Raji (cell line): ENCODE measurements around the gene ADAMTS2.

Experiments
- POLR2A ChIP-seq: IDR thresholded peaks from 2 replicates; pipeline ENCODE4 v1.6.1; 2011; ENCODE audit warnings: low read depth, low read length, control low read depth; ENCODE audit not compliant: insufficient read depth

The ADAMTS2 gene

DNA sequence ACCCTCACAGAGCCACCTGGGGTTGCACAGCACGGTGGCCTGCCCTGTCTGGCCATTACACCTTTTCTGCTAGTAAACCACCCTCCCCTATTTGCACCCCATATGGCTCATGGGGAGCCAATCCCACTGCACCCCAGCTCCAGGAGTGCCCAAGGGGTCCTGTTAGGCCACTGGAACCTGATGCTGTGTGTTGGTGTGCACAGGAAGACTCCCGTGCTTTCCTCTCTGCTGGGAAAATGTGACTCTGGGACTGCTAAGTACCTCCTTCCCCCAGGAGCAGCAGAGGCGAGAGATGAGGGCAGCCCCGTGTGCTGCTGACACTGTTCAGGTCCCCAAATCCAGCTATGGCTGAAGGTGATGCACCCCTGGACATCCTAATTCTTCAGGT is 126.3 kb downstream of the ADAMTS2 start:
- TF ChIP-seq POLR2A: no peak

DNA sequence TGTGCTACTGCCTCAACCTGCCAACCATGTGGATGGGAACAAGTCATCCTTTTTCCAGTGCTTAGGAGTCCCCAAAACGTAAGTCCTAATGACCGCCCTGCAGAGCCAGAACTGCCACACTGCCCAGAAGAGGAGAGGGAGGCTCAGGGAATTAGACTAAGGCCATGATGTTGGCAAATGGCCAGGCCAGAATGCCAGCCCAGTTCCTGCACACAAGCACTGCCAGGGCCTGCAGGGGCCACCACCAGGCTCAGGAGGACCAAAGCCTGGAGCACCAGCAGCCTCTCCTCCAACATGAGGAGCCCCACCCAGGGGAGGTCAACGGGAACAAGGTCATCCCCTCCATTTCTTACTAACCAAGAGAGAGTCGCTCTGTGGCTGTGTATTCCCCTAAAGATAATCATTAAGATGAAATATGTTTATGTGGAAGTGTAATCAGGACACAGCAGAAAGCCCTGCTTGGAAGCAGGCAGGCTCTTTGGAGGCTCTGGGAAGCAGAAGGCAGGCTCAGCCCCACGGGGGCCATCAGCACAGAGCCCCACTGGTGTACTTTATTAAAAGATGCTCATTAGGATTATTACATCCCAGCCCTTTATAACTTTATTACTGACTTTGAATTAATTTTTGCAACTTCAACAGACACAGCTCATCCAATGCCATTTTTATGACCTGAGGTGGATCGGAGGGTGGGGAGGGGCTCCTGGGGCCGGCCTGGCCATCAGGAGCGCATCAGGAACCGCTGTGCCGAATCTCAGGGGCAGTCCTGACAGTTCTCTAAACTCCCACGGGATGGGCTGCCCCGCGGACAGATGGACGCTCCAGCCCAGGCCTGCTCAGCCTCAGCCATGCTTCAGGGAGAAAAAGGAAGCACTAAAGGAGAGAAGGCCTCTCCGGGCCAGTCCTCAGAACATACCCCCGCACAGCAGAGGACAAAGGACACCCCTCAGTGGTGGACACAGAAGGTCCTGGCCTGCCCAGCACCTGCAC is 127.0 kb downstream of the ADAMTS2 start:
- no peak for TF ChIP-seq POLR2A

DNA sequence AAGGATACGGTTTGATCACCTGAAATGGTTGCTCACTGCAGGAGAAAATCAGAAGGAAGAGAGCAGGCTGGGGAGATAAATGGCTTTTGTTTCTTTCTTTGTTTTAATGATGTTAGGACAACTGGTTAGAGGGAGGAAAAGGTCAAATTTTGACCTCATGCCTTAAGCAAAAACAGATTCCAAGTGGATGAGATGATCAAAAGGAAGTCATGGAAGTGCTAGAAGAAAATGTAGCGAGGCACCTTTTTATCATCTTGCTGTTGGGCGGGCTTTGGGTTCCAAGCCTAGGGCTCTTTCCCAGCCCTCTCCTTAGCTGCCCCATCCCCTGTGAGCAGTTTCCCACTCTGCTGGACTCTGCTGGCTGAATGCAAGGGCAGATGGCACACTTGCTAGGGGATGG is 127.9 kb downstream of the ADAMTS2 start:
- TF ChIP-seq POLR2A: no peak

DNA sequence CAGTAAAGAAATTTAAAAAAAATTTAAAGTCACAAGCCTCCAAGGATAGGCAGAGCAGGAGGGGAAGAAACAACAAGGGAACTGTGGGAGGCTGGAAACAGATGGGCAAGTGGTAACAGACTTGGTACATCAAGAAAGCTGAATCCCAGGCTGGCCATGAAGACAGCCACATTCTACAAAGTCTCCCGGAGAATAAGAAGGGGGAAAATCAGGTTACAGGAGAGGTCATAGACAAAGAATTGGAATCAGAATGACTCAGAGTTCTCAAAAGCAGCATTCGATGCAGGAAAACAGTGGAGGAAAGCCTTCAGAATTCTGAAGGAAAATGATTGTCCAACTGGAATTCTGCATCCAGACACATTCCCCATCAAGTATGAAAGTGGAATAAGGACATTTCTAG is 129.7 kb downstream of the ADAMTS2 start:
- no peak for TF ChIP-seq POLR2A

DNA sequence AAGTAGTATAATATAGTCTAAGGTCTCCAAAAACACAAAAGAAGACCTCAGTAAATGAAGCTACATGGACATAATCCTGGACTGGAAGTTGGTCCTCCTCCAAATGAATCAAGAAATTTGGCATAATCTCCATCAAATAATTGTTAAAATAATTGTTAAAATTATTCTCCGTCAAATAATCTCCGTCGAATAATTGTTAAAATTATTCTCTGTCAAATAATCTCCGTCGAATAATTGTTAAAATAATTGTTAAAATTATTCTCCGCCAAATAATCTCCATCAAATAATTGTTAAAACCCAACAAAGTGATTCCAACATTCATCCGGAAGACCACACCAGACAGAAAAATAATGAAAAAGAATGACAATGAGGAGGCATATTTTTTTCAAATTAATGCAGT is 130.6 kb downstream of the ADAMTS2 start:
- TF ChIP-seq POLR2A: no peak

DNA sequence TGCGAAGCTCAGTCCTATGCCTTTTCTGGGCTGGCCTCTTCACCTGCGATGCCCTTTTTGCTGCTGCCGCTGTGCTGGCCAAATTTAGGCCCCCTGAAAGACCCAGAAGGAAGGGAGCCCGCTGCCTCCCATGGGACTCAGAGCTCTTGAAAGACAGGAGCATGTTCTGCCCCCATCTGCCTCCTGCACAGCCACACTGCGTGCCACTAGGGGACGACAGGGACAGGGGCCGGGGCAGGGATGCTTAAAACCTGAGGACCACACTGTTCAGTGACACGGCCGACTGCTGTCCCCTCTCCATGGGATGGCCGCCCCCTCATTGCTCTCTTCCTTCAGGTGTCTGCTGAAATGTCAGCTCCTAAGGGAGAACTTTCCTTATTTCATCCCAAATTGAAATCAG is 132.4 kb downstream of the ADAMTS2 start:
- TF ChIP-seq POLR2A: no peak

DNA sequence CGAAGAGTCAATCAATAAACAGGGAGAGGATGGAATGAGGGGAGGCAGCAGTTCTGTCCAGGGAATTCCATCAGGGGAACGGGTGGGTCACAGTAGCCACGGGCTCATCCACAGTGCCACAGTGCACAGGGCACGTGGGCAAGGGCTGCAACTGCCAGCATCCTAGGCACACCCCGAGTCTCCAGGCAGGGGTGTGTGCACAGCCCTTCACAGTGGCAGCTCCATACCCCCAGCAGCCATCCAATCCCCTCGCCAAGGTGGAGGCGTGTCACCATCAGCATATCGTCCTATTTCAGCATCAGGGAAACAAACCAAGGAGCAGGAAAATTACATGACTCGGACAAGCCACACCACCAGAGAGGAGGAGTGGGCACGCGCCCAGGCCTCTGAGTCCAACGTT is 133.6 kb downstream of the ADAMTS2 start:
- no peak for TF ChIP-seq POLR2A

DNA sequence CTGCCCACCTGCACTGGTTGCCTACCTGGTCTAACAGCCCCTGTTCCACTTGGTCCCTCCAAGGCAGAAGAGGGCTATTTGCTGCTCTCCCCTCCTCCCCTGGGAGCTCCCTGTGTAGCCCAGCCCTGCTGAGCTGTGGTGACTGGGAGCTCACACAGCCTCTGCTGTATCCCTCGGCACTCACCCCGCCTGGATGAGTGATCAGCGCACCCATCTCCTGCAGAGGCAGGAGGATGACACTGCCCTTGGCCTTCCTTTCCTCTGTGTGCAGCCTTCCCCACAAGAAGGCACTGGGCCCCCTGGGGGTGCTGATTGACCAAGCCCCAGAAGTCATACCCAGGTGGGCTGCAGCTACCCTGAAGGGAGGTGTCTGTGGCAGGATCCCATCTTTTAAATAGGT is 134.2 kb downstream of the ADAMTS2 start:
- TF ChIP-seq POLR2A: no peak

- no peak for TF ChIP-seq POLR2A
Observed at GRCh38 chr5:179210478-179210877, 134.8 kb downstream of the ADAMTS2 start.

DNA sequence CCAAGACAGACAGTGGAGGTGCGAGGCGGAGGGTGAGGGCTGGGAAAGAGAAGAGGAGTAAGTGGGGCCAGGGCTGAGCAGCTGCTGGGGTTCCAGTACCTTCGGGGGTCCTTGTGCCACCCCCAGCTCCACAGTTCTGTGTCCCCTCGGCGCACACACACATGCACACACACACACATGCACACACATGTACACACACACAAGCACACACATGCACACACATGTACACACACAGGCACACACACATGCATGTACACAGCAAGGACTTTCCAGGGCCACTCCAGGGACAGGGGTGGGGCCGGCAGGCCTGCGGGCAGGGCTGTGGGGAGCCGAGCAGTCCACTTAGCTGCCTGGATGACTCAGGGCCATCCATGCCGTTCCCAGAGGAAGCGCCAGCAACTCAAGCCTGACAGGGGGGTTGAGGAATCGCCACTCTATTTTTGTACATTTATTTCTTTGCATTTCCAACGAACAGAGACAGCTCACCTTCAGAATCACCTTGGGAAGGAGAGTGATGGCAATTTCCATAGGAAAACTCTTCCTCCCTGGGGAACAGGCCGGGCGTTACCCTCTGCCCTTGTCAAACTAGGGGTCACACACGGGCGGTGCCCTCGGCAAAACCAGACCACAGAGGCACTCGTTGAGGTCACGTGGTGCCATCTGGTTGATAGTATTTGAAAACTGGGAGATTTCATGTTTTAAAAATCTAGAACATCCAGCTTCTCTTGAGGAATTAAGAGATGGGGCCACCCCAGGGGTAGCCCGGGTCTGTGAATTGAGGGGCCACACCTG is 135.7 kb downstream of the ADAMTS2 start:
- TF ChIP-seq POLR2A: no peak

- TF ChIP-seq POLR2A: no peak
Observed at GRCh38 chr5:179208706-179209358, 136.4 kb downstream of the ADAMTS2 start.

GRCh38 chr5:179207920-179208705 is 137.1 kb downstream of the ADAMTS2 start:
- no peak for TF ChIP-seq POLR2A

GRCh38 chr5:179207470-179207869 is 137.8 kb downstream of the ADAMTS2 start:
- TF ChIP-seq POLR2A: no peak

DNA sequence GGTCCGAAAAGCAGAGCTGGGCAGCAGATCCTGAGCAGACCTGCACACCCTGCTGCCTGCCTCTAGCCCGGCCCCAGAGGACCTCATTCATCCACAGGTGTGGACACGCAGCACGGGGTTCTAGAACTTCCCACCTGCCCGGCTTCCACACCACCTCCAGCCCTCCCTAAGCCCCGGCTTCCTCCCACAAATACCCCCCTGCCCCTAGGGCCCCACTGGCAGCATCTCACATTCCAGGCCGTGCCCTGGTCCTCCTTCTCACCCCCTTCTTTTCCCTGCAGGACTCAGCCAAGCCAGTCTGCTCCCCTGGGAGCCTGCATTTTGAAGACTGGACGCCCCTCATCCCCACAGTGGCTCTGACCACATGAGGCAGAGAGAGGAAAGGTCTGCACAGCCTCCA is 138.9 kb downstream of the ADAMTS2 start:
- no peak for TF ChIP-seq POLR2A

GRCh38 chr5:179205277-179205676 is 140.0 kb downstream of the ADAMTS2 start:
- TF ChIP-seq POLR2A: no peak

- no peak for TF ChIP-seq POLR2A
Observed at GRCh38 chr5:179204572-179204971, 140.7 kb downstream of the ADAMTS2 start.
